HepG2 (cell line): ENCODE measurements around the gene TLDC2. TPM values are rescaled to one million over a fixed set of nuclear protein-coding genes. Genes with fewer than 3 reads are reported as not detected.

Source experiments
- ATAC-seq: fragments of 200-7000 bp; cut with Tn5 transposase; 3 replicates; pipeline ENCODE4 v1.9.1; 2020; ENCODE audit warnings: mild to moderate bottlenecking, moderate library complexity
- BruUV-seq: library from RNA; stranded (reverse); fragments of 400-500 nt; replicated peaks from 2 replicates; lab custom pipeline; 2021; lab: Mats Ljungman, UMichigan
- CTCF ChIA-PET: fragments of 300-600 bp; formaldehyde crosslinking; extraction: SDS; loops from one replicate; lab custom pipeline; 2021; ENCODE audit warnings: low total read pairs, inconsistent platforms, low intra/inter-chr PET ratio; lab: Yijun Ruan, JAX
- POLR2A ChIA-PET: fragments of 350-600 bp; sonication (Branson Sonifier 250); formaldehyde crosslinking; loops from one replicate; lab custom pipeline; 2020; ENCODE audit warnings: antibody characterized with exemption, inconsistent platforms; lab: Yijun Ruan, JAX
- DNase-seq: peaks from one replicate; pipeline ENCODE4 v3.0.0-alpha.2; 2015; ENCODE audit warnings: low spot score
- FAIRE-seq: peaks from 3 replicates; lab custom pipeline; 2011; peaks lifted over from hg19 to GRCh38; lab: Jason Lieb, UNC
- H2AFZ ChIP-seq: one replicate; pipeline ENCODE4 v1.6.1; 2011; ENCODE audit warnings: low read length, inconsistent platforms
- H3K27ac ChIP-seq: fragments of 300-600 bp; 3 replicates; pipeline ENCODE4 v1.8.0; 2011; ENCODE audit warnings: mixed run types, mild to moderate bottlenecking, mixed read lengths, low read length, inconsistent platforms; ENCODE audit not compliant: insufficient read depth; ENCODE audit errors: extremely low read length
- H3K27me3 ChIP-seq, 2 experiments: fragments of 200-600 bp in 1 of 2; 2 replicates in 1 of 2; 3 replicates in 1 of 2; pipeline versions ENCODE4 v1.6.0 to v1.8.0; 2011; ENCODE audit warnings: low read length in 2 of 2, mild to moderate bottlenecking in 2 of 2, moderate library complexity in 2 of 2, inconsistent platforms in 1 of 2; ENCODE audit not compliant: insufficient read depth in 2 of 2, control insufficient read depth in 1 of 2
- H3K36me3 ChIP-seq, 2 experiments: fragments of 200-600 bp in 1 of 2; replicated peaks in 1 of 2; 2 replicates in 1 of 2; 3 replicates in 1 of 2; pipeline versions ENCODE4 v1.5.1 to v1.8.0; 2011; ENCODE audit warnings: low read length in 2 of 2, inconsistent platforms in 1 of 2; ENCODE audit not compliant: insufficient read depth in 2 of 2, control insufficient read depth in 1 of 2
- H3K4me1 ChIP-seq: 2 replicates; pipeline ENCODE4 v1.5.1; 2012; ENCODE audit warnings: low read length, inconsistent platforms; ENCODE audit not compliant: insufficient read depth
- H3K4me2 ChIP-seq: 2 replicates; pipeline ENCODE4 v1.6.0; 2011; ENCODE audit warnings: low read depth, low read length, inconsistent platforms
- H3K4me3 ChIP-seq, 3 experiments: fragments of 200-600 bp in 1 of 3; sonication (generic), shearing (Covaris generic) in 1 of 3; replicated peaks in 1 of 3; 2 replicates each; pipeline ENCODE4 v1.5.1; 2011 to 2016; ENCODE audit warnings: low read length in 3 of 3, inconsistent platforms in 2 of 3, low read depth in 2 of 3, mild to moderate bottlenecking in 2 of 3, control low read depth in 1 of 3, mixed read lengths in 1 of 3; ENCODE audit not compliant: insufficient read depth in 1 of 3
- H3K79me2 ChIP-seq: one replicate; pipeline ENCODE4 v1.6.1; 2011; ENCODE audit warnings: low read length, inconsistent platforms; ENCODE audit not compliant: insufficient read depth
- H3K9ac ChIP-seq: 2 replicates; pipeline ENCODE4 v1.6.0; 2011; ENCODE audit warnings: mild to moderate bottlenecking, low read depth, low read length, inconsistent platforms; ENCODE audit not compliant: insufficient read depth
- H3K9me3 ChIP-seq: 2 replicates; pipeline ENCODE4 v1.5.1; 2012; ENCODE audit warnings: mild to moderate bottlenecking, low read length
- H4K20me1 ChIP-seq: 2 replicates; pipeline ENCODE4 v1.6.0; 2011; ENCODE audit warnings: inconsistent platforms, mild to moderate bottlenecking, low read length, moderate library complexity; ENCODE audit not compliant: insufficient read depth
- DMAP1 ChIP-seq: IDR thresholded peaks from 2 replicates; pipeline ENCODE4 v1.6.1; 2016
- ELK4 ChIP-seq: sonication (generic); formaldehyde crosslinking; IDR thresholded peaks from 2 replicates; pipeline ENCODE4 v1.9.0; 2021; ENCODE audit warnings: missing genetic modification reagents, borderline replicate concordance
- JUND ChIP-seq: sonication (generic); formaldehyde crosslinking; IDR thresholded peaks from 2 replicates; pipeline ENCODE4 v1.8.0; 2022; ENCODE audit warnings: mild to moderate bottlenecking, missing genetic modification reagents
- KLF13 ChIP-seq: sonication (generic); formaldehyde crosslinking; IDR thresholded peaks from 2 replicates; pipeline ENCODE4 v1.4.0; 2020; ENCODE audit warnings: mild to moderate bottlenecking, missing genetic modification reagents
- MAF1 ChIP-seq: sonication (generic); formaldehyde crosslinking; IDR thresholded peaks from 2 replicates; pipeline ENCODE4 v1.5.0; 2020; ENCODE audit warnings: missing genetic modification reagents, borderline replicate concordance
- RNF2 ChIP-seq: fragments of 450-650 bp; conservative IDR thresholded peaks from 2 replicates; pipeline ENCODE4 v1.6.1; 2016; ENCODE audit warnings: low read depth
- SOX13 ChIP-seq, 3 experiments: fragments of 450-650 bp in 1 of 3; sonication (generic) in 1 of 3; formaldehyde crosslinking in 1 of 3; IDR thresholded peaks in 2 of 3; conservative IDR thresholded peaks in 1 of 3; 2 replicates each; pipeline versions ENCODE4 v1.5.0 to v1.6.1; 2016 to 2020; ENCODE audit warnings: antibody characterized with exemption in 1 of 3, mild to moderate bottlenecking in 1 of 3, missing compliant biosample characterization in 1 of 3, missing genetic modification reagents in 1 of 3, moderate library complexity in 1 of 3
- ZFP36 ChIP-seq: fragments of 150-350 bp; IDR thresholded peaks from 2 replicates; pipeline ENCODE4 v1.6.1; 2018; ENCODE audit warnings: borderline replicate concordance, low read length, low read depth; ENCODE audit not compliant: partially characterized antibody
- ZNF256 ChIP-seq: sonication (generic); formaldehyde crosslinking; conservative IDR thresholded peaks from 2 replicates; pipeline ENCODE4 v1.4.0; 2020; ENCODE audit warnings: missing genetic modification reagents
- ZNF556 ChIP-seq: sonication (generic); formaldehyde crosslinking; IDR thresholded peaks from 2 replicates; pipeline ENCODE4 v1.4.0; 2020; ENCODE audit warnings: mild to moderate bottlenecking, missing genetic modification reagents, borderline replicate concordance
- ZNF574 ChIP-seq: sonication (generic); formaldehyde crosslinking; IDR thresholded peaks from 2 replicates; pipeline ENCODE4 v1.4.0; 2020; ENCODE audit warnings: missing genetic modification reagents
- ZNF580 ChIP-seq: IDR thresholded peaks from 2 replicates; pipeline ENCODE4 v1.6.1; 2016; ENCODE audit warnings: low read depth, borderline replicate concordance
- whole genome bisulfite sequencing: methylation state at CpG from one replicate; pipeline ENCODE4 v1.1.6; 2017; ENCODE audit warnings: low lambda C conversion rate; 5-methylcytosine and 5-hydroxymethylcytosine counted together
- in situ Hi-C: cut with HindIII; loops from 2 replicates; pipeline ENCODE4 v1.10.0; 2017; ENCODE audit warnings: low pct_unique_long_range_greater_than_20kb; ENCODE audit not compliant: extremely low pct_ligation_motif_present
- intact Hi-C: fragments of 100-400 bp; cut with micrococcal nuclease; formaldehyde crosslinking; loops from one replicate; pipeline ENCODE4 v1.10.0; 2022; ENCODE audit not compliant: unreplicated experiment
- polyA plus RNA-seq, 8 experiments: library from polyadenylated mRNA; depleted of rRNA in 3 of 8; stranded (reverse) in 7 of 8; unstranded in 1 of 8; fragments of >200 nt; fragmentation: Illumina TruSeq in 4 of 8; extraction: Trizol in 4 of 8; gene quantifications; 2 replicates each; pipeline versions ENCODE4 v1.2.1 to v1.2.3, GENCODE V29; 2011 to 2016; ENCODE audit warnings: low read depth in 4 of 8, missing spikeins in 1 of 8, mixed read lengths in 1 of 8; ENCODE audit not compliant: insufficient read depth in 1 of 8
- total RNA-seq, 5 experiments: library from RNA; depleted of rRNA; stranded (reverse); fragments of >200 nt; fragmentation: Illumina TruSeq; extraction: Trizol; gene quantifications; 2 replicates each; pipeline ENCODE4 v1.2.3, GENCODE V29; 2016; ENCODE audit warnings: low read depth in 1 of 5

TLDC2 gene
- total and polyA plus RNA-seq, 2 of the 13 experiments (the other 11 are each of a cell fraction or from before 2014, with no cell fraction given): 1.5 to 1.6 TPM

DNA sequence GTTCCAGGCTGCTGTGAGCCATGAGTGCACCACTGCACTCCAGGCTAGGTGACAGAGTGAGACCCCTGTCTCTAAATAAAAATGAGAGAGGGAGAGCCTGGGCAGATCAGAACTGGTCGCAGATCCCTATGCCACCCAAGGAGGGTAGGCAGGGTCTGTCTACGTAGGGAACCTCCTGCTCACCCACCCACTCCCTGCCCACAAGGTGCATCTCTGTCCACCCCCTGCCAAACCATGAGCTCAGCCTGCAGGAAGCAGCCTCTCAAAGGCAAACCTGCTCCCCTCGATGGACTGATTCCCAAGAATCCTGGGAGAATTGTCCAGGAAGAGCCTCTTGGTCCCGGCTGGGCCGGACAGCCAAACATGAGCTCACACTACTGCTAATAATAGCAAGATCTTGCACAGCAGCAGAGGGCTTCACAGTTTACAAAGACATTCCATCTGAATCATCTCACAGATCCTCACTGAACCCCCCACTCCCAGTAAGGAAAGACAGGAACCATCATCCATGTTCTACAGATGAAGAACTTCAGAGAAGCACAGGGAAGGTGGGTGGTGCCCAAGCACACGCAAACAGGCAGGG is 27.8 kb upstream of the TLDC2 start:
- no peak for ATAC-seq
- no TSS peak for BruUV-seq
- no peak overlapping the region for H3K4me3 ChIP-seq
- peaks cover 5% of the 10 kb centered on the region; the same call in 1 of the 2 replicates for H4K20me1 ChIP-seq
- intact Hi-C loops: no loop called here
- H3K27me3 ChIP-seq: no peaks in the 10 kb centered on the region
- H3K9ac ChIP-seq: no peak overlapping the region
- peaks cover 2% of the 10 kb centered on the region in 2 experiments; a peak in 1 of 5 replicates for H3K36me3 ChIP-seq
- POLR2A ChIA-PET: no interaction called here
- H3K4me2 ChIP-seq: no peak overlapping the region
- H3K4me1 ChIP-seq: peaks cover 24% of the 10 kb centered on the region
- TF ChIP-seq ZNF556 (CRISPR knock-in tag): no peak
- no peak for TF ChIP-seq JUND (CRISPR knock-in tag)
- no peak for TF ChIP-seq KLF13 (CRISPR knock-in tag)
- no peak for TF ChIP-seq ZNF574 (CRISPR knock-in tag)
- TF ChIP-seq SOX13 (IDR thresholded peaks at IDR 0.05): no peak
- no peak for TF ChIP-seq SOX13 (CRISPR knock-in tag; conservative IDR thresholded peaks at IDR 0.05 in 1 of 2, IDR thresholded peaks at IDR 0.05 in 1 of 2)
- TF ChIP-seq RNF2: no peak
- no peak for TF ChIP-seq ZFP36
- no peak for TF ChIP-seq MAF1 (CRISPR knock-in tag)
- no peak for TF ChIP-seq DMAP1 (CRISPR knock-in tag)
- no peak for TF ChIP-seq ZNF580
- no peak for TF ChIP-seq ZNF256 (CRISPR knock-in tag)
- no peak for TF ChIP-seq ELK4 (CRISPR knock-in tag)
- TF ChIP-seq, all 625 proteins: peak for 0
- Histone ChIP-seq H2AFZ (no peak overlapping the region), H3K27ac (no peak overlapping the region), H3K79me2 (peaks cover 7% of the 10 kb centered on the region), H3K9me3 (no peaks in the 10 kb centered on the region; the same call in 1 of the 2 replicates)
- in situ Hi-C loops: no loop called here
- CTCF ChIA-PET: no interaction called here
- FAIRE-seq (no peak), DNase-seq (no peak)
- 79% methylated on average over 6 of the region's 6 CpGs for WGBS
